GM10266 (cell line): ENCODE measurements around the gene USP7.

ENCODE experiments used
- DNase-seq: peaks from one replicate; pipeline ENCODE4 v3.0.0; 2012; ENCODE audit errors: extremely low spot score
- CTCF ChIP-seq: IDR thresholded peaks from 2 replicates; pipeline ENCODE4 v1.5.1; 2012; ENCODE audit warnings: mild to moderate bottlenecking, low read depth; ENCODE audit not compliant: control insufficient read depth, insufficient read depth; ENCODE audit errors: missing control alignments

Gene USP7

GRCh38 chr16:8950580-8951077, 13.1 kb downstream of the USP7 start:
- no peak for DNase-seq
- no peak for TF ChIP-seq CTCF

GRCh38 chr16:8949536-8950418, 13.9 kb downstream of the USP7 start:
- no peak for TF ChIP-seq CTCF

GRCh38 chr16:8948831-8949230, 14.9 kb downstream of the USP7 start:
- no peak for TF ChIP-seq CTCF
- no peak for DNase-seq

More at GRCh38 chr16:8949536-8950418, 13.9 kb downstream of the USP7 start:
- DNase-seq, result no peak

GRCh38 chr16:8948069-8948593, 15.6 kb downstream of the USP7 start:
- TF ChIP-seq CTCF, result no peak
- DNase-seq, result no peak

GRCh38 chr16:8946544-8946943, 17.2 kb downstream of the USP7 start:
- no peak for DNase-seq
- peak; percentile 33 for TF ChIP-seq CTCF

GRCh38 chr16:8945626-8946296, 17.9 kb downstream of the USP7 start:
- no peak for TF ChIP-seq CTCF
- DNase-seq, result no peak
